HepG2 (cell line): Measurements from ENCODE around the gene IGLL1. TPM values are rescaled to one million over a fixed set of nuclear protein-coding genes. Genes with fewer than 3 reads are reported as not detected.

Source experiments
- ATAD3A ChIP-seq: sonication (generic); formaldehyde crosslinking; IDR thresholded peaks from 2 replicates; pipeline ENCODE4 v1.4.0; 2020; ENCODE audit warnings: missing genetic modification reagents
- CERS6 ChIP-seq: sonication (generic); formaldehyde crosslinking; IDR thresholded peaks from 2 replicates; pipeline ENCODE4 v1.5.0; 2020; ENCODE audit warnings: missing genetic modification reagents
- FOXC1 ChIP-seq: sonication (generic); formaldehyde crosslinking; IDR thresholded peaks from 2 replicates; pipeline ENCODE4 v1.8.0; 2022; ENCODE audit warnings: mild to moderate bottlenecking, missing genetic modification reagents, borderline replicate concordance
- GMEB1 ChIP-seq: sonication (generic); formaldehyde crosslinking; IDR thresholded peaks from 2 replicates; pipeline ENCODE4 v1.5.1; 2020; ENCODE audit warnings: missing genetic modification reagents, mild to moderate bottlenecking, borderline replicate concordance
- HDAC2 ChIP-seq: sonication (generic); formaldehyde crosslinking; IDR thresholded peaks from 2 replicates; pipeline ENCODE4 v1.4.0; 2020; ENCODE audit warnings: missing genetic modification reagents
- HIVEP1 ChIP-seq: sonication (generic); formaldehyde crosslinking; IDR thresholded peaks from 2 replicates; pipeline ENCODE4 v1.4.0; 2020; ENCODE audit warnings: mild to moderate bottlenecking, missing genetic modification reagents
- IRF9 ChIP-seq: sonication (generic); formaldehyde crosslinking; IDR thresholded peaks from 2 replicates; pipeline ENCODE4 v1.8.0; 2022; ENCODE audit warnings: missing genetic modification reagents, mild to moderate bottlenecking, borderline replicate concordance
- MED1 ChIP-seq: sonication (generic); formaldehyde crosslinking; IDR thresholded peaks from 2 replicates; pipeline ENCODE4 v1.4.0; 2020; ENCODE audit warnings: missing genetic modification reagents
- MTF2 ChIP-seq: sonication (generic); formaldehyde crosslinking; IDR thresholded peaks from 2 replicates; pipeline ENCODE4 v1.5.0; 2020; ENCODE audit warnings: missing genetic modification reagents, borderline replicate concordance
- NR2F6 ChIP-seq, 2 experiments: IDR thresholded peaks; 2 replicates each; pipeline ENCODE4 v1.6.1; 2016; ENCODE audit warnings: antibody characterized with exemption in 1 of 2, mild to moderate bottlenecking in 1 of 2
- SIN3B ChIP-seq: fragments of 150-350 bp; IDR thresholded peaks from 2 replicates; pipeline ENCODE4 v1.6.1; 2014; ENCODE audit warnings: low read length
- SP140L ChIP-seq: sonication (generic); formaldehyde crosslinking; IDR thresholded peaks from 2 replicates; pipeline ENCODE4 v1.4.0; 2020; ENCODE audit warnings: missing genetic modification reagents, borderline replicate concordance
- ZEB1 ChIP-seq: IDR thresholded peaks from 2 replicates; pipeline ENCODE4 v1.6.1; 2012; ENCODE audit warnings: mild to moderate bottlenecking, low read depth, inconsistent platforms; ENCODE audit not compliant: insufficient replicate concordance
- ZFYVE20 ChIP-seq: sonication (generic); formaldehyde crosslinking; IDR thresholded peaks from 2 replicates; pipeline ENCODE4 v1.8.0; 2023; ENCODE audit warnings: low read depth, mild to moderate bottlenecking, moderate library complexity, missing genetic modification reagents, borderline replicate concordance
- ZNF10 ChIP-seq: sonication (generic); formaldehyde crosslinking; IDR thresholded peaks from 2 replicates; pipeline ENCODE4 v1.4.0; 2020; ENCODE audit warnings: mild to moderate bottlenecking, low read depth, missing genetic modification reagents, borderline replicate concordance
- ZNF225 ChIP-seq: sonication (generic); formaldehyde crosslinking; IDR thresholded peaks from 2 replicates; pipeline ENCODE4 v1.4.0; 2020; ENCODE audit warnings: mild to moderate bottlenecking, missing genetic modification reagents
- ZNF296 ChIP-seq: sonication (generic); formaldehyde crosslinking; conservative IDR thresholded peaks from 2 replicates; pipeline ENCODE4 v1.5.0; 2020; ENCODE audit warnings: mild to moderate bottlenecking, missing genetic modification reagents
- ZNF550 ChIP-seq: sonication (generic); formaldehyde crosslinking; IDR thresholded peaks from 2 replicates; pipeline ENCODE4 v1.4.0; 2020; ENCODE audit warnings: mild to moderate bottlenecking, missing genetic modification reagents, borderline replicate concordance
- polyA plus RNA-seq, 8 experiments: library from polyadenylated mRNA; depleted of rRNA in 3 of 8; stranded (reverse) in 7 of 8; unstranded in 1 of 8; fragments of >200 nt; fragmentation: Illumina TruSeq in 4 of 8; extraction: Trizol in 4 of 8; gene quantifications; 2 replicates each; pipeline versions ENCODE4 v1.2.1 to v1.2.3, GENCODE V29; 2011 to 2016; ENCODE audit warnings: low read depth in 4 of 8, missing spikeins in 1 of 8, mixed read lengths in 1 of 8; ENCODE audit not compliant: insufficient read depth in 1 of 8
- total RNA-seq, 5 experiments: library from RNA; depleted of rRNA; stranded (reverse); fragments of >200 nt; fragmentation: Illumina TruSeq; extraction: Trizol; gene quantifications; 2 replicates each; pipeline ENCODE4 v1.2.3, GENCODE V29; 2016; ENCODE audit warnings: low read depth in 1 of 5
- TF ChIP-seq, protein P1 (sequence below): sonication (generic); formaldehyde crosslinking; conservative IDR thresholded peaks from 2 replicates; pipeline ENCODE4 v1.4.0; 2020; ENCODE audit warnings: mild to moderate bottlenecking, missing genetic modification reagents, moderate library complexity
- TF ChIP-seq, protein P2 (sequence below): sonication (generic); formaldehyde crosslinking; IDR thresholded peaks from 2 replicates; pipeline ENCODE4 v1.8.1; 2023; ENCODE audit warnings: missing genetic modification reagents, mild to moderate bottlenecking, borderline replicate concordance
- TF ChIP-seq, protein P3 (sequence below): sonication (generic); formaldehyde crosslinking; IDR thresholded peaks from 2 replicates; pipeline ENCODE4 v1.4.0; 2020; ENCODE audit warnings: missing genetic modification reagents

The IGLL1 gene
- total and polyA plus RNA-seq, 2 of the 13 experiments (the other 11 are each of a cell fraction or from before 2014, with no cell fraction given): not detected

- TF ChIP-seq ZFYVE20 (CRISPR knock-in tag): no peak
- TF ChIP-seq MTF2 (CRISPR knock-in tag): no peak
- TF ChIP-seq IRF9 (CRISPR knock-in tag): no peak
- no peak for TF ChIP-seq ZNF296 (CRISPR knock-in tag)
- no peak for TF ChIP-seq SIN3B
- no peak for TF ChIP-seq CERS6 (CRISPR knock-in tag)
- peak; percentile 62 for TF ChIP-seq MED1 (CRISPR knock-in tag)
- no peak for TF ChIP-seq ZEB1
- TF ChIP-seq SP140L (CRISPR knock-in tag): no peak
- no peak for TF ChIP-seq GMEB1 (CRISPR knock-in tag)
- TF ChIP-seq HIVEP1 (CRISPR knock-in tag): no peak
- TF ChIP-seq, protein P1, sequence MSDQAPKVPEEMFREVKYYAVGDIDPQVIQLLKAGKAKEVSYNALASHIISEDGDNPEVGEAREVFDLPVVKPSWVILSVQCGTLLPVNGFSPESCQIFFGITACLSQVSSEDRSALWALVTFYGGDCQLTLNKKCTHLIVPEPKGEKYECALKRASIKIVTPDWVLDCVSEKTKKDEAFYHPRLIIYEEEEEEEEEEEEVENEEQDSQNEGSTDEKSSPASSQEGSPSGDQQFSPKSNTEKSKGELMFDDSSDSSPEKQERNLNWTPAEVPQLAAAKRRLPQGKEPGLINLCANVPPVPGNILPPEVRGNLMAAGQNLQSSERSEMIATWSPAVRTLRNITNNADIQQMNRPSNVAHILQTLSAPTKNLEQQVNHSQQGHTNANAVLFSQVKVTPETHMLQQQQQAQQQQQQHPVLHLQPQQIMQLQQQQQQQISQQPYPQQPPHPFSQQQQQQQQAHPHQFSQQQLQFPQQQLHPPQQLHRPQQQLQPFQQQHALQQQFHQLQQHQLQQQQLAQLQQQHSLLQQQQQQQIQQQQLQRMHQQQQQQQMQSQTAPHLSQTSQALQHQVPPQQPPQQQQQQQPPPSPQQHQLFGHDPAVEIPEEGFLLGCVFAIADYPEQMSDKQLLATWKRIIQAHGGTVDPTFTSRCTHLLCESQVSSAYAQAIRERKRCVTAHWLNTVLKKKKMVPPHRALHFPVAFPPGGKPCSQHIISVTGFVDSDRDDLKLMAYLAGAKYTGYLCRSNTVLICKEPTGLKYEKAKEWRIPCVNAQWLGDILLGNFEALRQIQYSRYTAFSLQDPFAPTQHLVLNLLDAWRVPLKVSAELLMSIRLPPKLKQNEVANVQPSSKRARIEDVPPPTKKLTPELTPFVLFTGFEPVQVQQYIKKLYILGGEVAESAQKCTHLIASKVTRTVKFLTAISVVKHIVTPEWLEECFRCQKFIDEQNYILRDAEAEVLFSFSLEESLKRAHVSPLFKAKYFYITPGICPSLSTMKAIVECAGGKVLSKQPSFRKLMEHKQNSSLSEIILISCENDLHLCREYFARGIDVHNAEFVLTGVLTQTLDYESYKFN: no peak
- TF ChIP-seq, protein P2, sequence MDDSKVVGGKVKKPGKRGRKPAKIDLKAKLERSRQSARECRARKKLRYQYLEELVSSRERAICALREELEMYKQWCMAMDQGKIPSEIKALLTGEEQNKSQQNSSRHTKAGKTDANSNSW: no peak
- no peak for TF ChIP-seq ZNF225 (CRISPR knock-in tag)
- TF ChIP-seq ZNF10: no peak
- 0 out of 2 replicates have a peak, but pooled peaks have one; percentile 25 for TF ChIP-seq FOXC1 (CRISPR knock-in tag)
- peak; percentile 70; the same call in 1 of the 2 replicates for TF ChIP-seq HDAC2
- no peak for TF ChIP-seq NR2F6 (IDR thresholded peaks at IDR 0.05)
- peak; percentile 36; the same call in 1 of the 2 replicates for TF ChIP-seq NR2F6 (CRISPR knock-in tag; IDR thresholded peaks at IDR 0.05)
- TF ChIP-seq, protein P3, sequence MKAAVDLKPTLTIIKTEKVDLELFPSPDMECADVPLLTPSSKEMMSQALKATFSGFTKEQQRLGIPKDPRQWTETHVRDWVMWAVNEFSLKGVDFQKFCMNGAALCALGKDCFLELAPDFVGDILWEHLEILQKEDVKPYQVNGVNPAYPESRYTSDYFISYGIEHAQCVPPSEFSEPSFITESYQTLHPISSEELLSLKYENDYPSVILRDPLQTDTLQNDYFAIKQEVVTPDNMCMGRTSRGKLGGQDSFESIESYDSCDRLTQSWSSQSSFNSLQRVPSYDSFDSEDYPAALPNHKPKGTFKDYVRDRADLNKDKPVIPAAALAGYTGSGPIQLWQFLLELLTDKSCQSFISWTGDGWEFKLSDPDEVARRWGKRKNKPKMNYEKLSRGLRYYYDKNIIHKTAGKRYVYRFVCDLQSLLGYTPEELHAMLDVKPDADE (CRISPR knock-in tag): no peak
- TF ChIP-seq ZNF550: no peak
- TF ChIP-seq ATAD3A: no peak
These were observed 40.8 kb downstream of the IGLL1 start (continued) for GRCh38 chr22:23539135-23539838.
